ENCODE results near the gene HSD11B2. TPM values are rescaled to one million over a fixed set of nuclear protein-coding genes. Genes with fewer than 3 reads are reported as not detected.

Gene HSD11B2
- total and polyA plus RNA-seq, 2 donors (not counting 3 experiments of a cell fraction or from before 2014, with no cell fraction given): 0.10 TPM; not detected in 1

DNA sequence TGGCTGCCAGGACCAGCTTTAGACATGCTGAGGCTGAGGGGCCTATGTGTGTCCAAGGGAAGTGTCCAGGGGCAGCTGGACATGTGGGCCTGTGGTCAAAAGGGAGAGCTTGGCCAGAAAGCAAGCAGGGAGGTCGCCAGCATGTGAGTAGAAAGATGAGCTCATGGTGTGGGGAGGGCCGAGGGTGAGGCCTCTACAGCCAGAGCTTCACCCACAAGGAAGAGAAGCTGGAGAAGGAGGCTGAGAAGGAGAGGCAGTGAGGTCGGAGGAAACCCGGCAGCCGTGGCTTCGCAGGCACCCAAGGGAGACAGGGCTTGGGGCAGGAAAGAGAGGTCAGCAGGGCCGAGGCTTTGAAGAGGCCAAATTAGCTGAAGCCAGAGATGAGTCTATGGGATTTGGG is 4.0 kb upstream of the HSD11B2 start:
- Histone ChIP-seq H3K36me3 (ENCODE audit: control insufficient read depth in 2 of 2, extremely low read depth in 1 of 2, insufficient read depth in 2 of 2, low read length in 2 of 2) (no peaks in the 10 kb centered on the region), H3K79me2 (ENCODE audit: control insufficient read depth, insufficient read depth, low read length) (no peaks in the 10 kb centered on the region), H3K27ac (ENCODE audit: insufficient read depth, low read depth, low read length) (no peak overlapping the region), H2AFZ (ENCODE audit: low read depth, low read length) (no peak overlapping the region), H3K4me3 (replicated peaks in 1 of 3; ENCODE audit: insufficient read depth in 1 of 3, low read depth in 1 of 3, low read length in 3 of 3) (no peak overlapping the region), H3K9me1 (replicated peaks; ENCODE audit: control insufficient read depth, extremely low read depth, insufficient read depth, low read length) (no peaks in the 10 kb centered on the region), H3K27me3 (ENCODE audit: control insufficient read depth in 2 of 2, insufficient read depth in 2 of 2, low read length in 2 of 2) (peaks cover 36 to 47% of the 10 kb centered on the region in 2 experiments), H3K4me2 (ENCODE audit: insufficient read depth, low read length) (no peak overlapping the region), H3K9me3 (replicated peaks; ENCODE audit: control insufficient read depth, insufficient read depth, low read length) (no peaks in the 10 kb centered on the region), H3K9ac (replicated peaks; ENCODE audit: extremely low read depth, insufficient read depth, low read length) (no peak overlapping the region), H4K20me1 (replicated peaks; ENCODE audit: control insufficient read depth, extremely low read depth, insufficient read depth, low read length) (no peaks in the 10 kb centered on the region), H3K4me1 (ENCODE audit: control insufficient read depth, extremely low read depth, insufficient read depth, low read length) (peaks cover 8% of the 10 kb centered on the region)
- FAIRE-seq (no peak), DNase-seq (ENCODE audit: low read depth, low spot score) (no peak)
- dilution Hi-C loops (cut with MboI; ENCODE audit: extremely low pct_ligation_motif_present, low sequenced_read_pairs) (no loop called here), intact Hi-C loops (cut with micrococcal nuclease) (no loop called here)
- ChIA-PET POLR2A (no interaction called here), CTCF (interaction anchor here (1.0 to 9.0 kb wide), 8 partner anchors 11 to 88 kb away, joined by 3 to 201 read pairs (median 21); partner anchors contain the start of gene ZDHHC1)
- no peak for TF ChIP-seq GATA2 (IDR thresholded peaks at IDR 0.05; ENCODE audit: insufficient read depth, insufficient read length, low read depth, low read length)
- TF ChIP-seq, protein P1, sequence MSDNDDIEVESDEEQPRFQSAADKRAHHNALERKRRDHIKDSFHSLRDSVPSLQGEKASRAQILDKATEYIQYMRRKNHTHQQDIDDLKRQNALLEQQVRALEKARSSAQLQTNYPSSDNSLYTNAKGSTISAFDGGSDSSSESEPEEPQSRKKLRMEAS (IDR thresholded peaks at IDR 0.05; ENCODE audit: insufficient read depth, insufficient read length): no peak
- no peak for TF ChIP-seq EZH2 (IDR thresholded peaks at IDR 0.05; ENCODE audit: borderline replicate concordance, low read depth, low read length, severe bottlenecking)
- TF ChIP-seq CTCF (IDR thresholded peaks at IDR 0.05; ENCODE audit: extremely low read depth in 1 of 2, insufficient read depth in 1 of 2, low read depth in 1 of 2, low read length in 2 of 2): no peak
- no peak for TF ChIP-seq FOS (IDR thresholded peaks at IDR 0.05; ENCODE audit: borderline replicate concordance, insufficient read depth, low read length)
- TF ChIP-seq POLR2A (IDR thresholded peaks at IDR 0.05; ENCODE audit: low read depth, low read length): no peak
- no peak for TF ChIP-seq MYC (IDR thresholded peaks at IDR 0.05; ENCODE audit: low read depth, low read length)
- TF ChIP-seq POLR2AphosphoS5 (IDR thresholded peaks at IDR 0.05; ENCODE audit: insufficient read depth, low read depth, low read length): no peak
- no peak for TF ChIP-seq JUN (IDR thresholded peaks at IDR 0.05; ENCODE audit: borderline replicate concordance, insufficient read depth, insufficient read length, low read depth)
- BruUV-seq (replicated peaks): no TSS peak
